HepG2 (cell line): ENCODE results near the gene CMTM2. TPM values are rescaled to one million over a fixed set of nuclear protein-coding genes. Genes with fewer than 3 reads are reported as not detected.

Source experiments
- DNMT1 ChIP-seq: sonication (generic); formaldehyde crosslinking; IDR thresholded peaks from 2 replicates; pipeline ENCODE4 v1.5.1; 2020; ENCODE audit warnings: mild to moderate bottlenecking, missing genetic modification reagents
- FOXJ3 ChIP-seq: sonication (generic); formaldehyde crosslinking; IDR thresholded peaks from 2 replicates; pipeline ENCODE4 v1.4.0; 2020; ENCODE audit warnings: missing genetic modification reagents, mild to moderate bottlenecking, borderline replicate concordance
- HMG20A ChIP-seq: IDR thresholded peaks from 2 replicates; pipeline ENCODE4 v1.6.1; 2016; ENCODE audit warnings: borderline replicate concordance
- JDP2 ChIP-seq: sonication (generic); formaldehyde crosslinking; IDR thresholded peaks from 2 replicates; pipeline ENCODE4 v1.8.1; 2022; ENCODE audit warnings: missing genetic modification reagents, borderline replicate concordance
- KDM5A ChIP-seq: fragments of 200-600 bp; sonication (generic); IDR thresholded peaks from 2 replicates; pipeline ENCODE4 v1.7.0; 2018; ENCODE audit warnings: antibody characterized with exemption, mild to moderate bottlenecking, low read length, borderline replicate concordance
- KLF16 ChIP-seq, 2 experiments: sonication (generic) in 1 of 2; formaldehyde crosslinking in 1 of 2; IDR thresholded peaks; 2 replicates each; pipeline versions ENCODE4 v1.6.1 to v1.8.0; 2016 to 2023; ENCODE audit warnings: missing genetic modification reagents in 2 of 2, missing compliant biosample characterization in 1 of 2
- NFE2 ChIP-seq: sonication (generic); formaldehyde crosslinking; IDR thresholded peaks from 2 replicates; pipeline ENCODE4 v1.4.0; 2020; ENCODE audit warnings: missing genetic modification reagents
- PRDM15 ChIP-seq: sonication (generic); formaldehyde crosslinking; IDR thresholded peaks from 2 replicates; pipeline ENCODE4 v1.4.0; 2020; ENCODE audit warnings: missing genetic modification reagents
- PTBP1 ChIP-seq: fragments of 200-400 bp; formaldehyde crosslinking; IDR thresholded peaks from 2 replicates; pipeline ENCODE4 v1.6.1; 2018; ENCODE audit warnings: low read length, low read depth; ENCODE audit not compliant: poor library complexity, severe bottlenecking
- SP4 ChIP-seq: sonication (generic); formaldehyde crosslinking; IDR thresholded peaks from 2 replicates; pipeline ENCODE4 v1.8.1; 2023; ENCODE audit warnings: mild to moderate bottlenecking, missing genetic modification reagents
- SRSF9 ChIP-seq: fragments of 200-400 bp; formaldehyde crosslinking; IDR thresholded peaks from 2 replicates; pipeline ENCODE4 v1.6.1; 2018; ENCODE audit warnings: borderline replicate concordance, mild to moderate bottlenecking, low read depth, low read length; ENCODE audit not compliant: insufficient read depth, poor library complexity, severe bottlenecking
- ZBTB2 ChIP-seq: sonication (generic); formaldehyde crosslinking; IDR thresholded peaks from 2 replicates; pipeline ENCODE4 v1.8.0; 2022; ENCODE audit warnings: low read depth, missing genetic modification reagents
- ZBTB4 ChIP-seq: sonication (generic); formaldehyde crosslinking; IDR thresholded peaks from 2 replicates; pipeline ENCODE4 v1.4.0; 2020; ENCODE audit warnings: missing genetic modification reagents, mild to moderate bottlenecking, borderline replicate concordance
- ZFY ChIP-seq: sonication (generic); formaldehyde crosslinking; IDR thresholded peaks from 2 replicates; pipeline ENCODE4 v1.4.0; 2020; ENCODE audit warnings: missing genetic modification reagents
- ZMYM3 ChIP-seq: sonication (generic); formaldehyde crosslinking; IDR thresholded peaks from 2 replicates; pipeline ENCODE4 v1.5.1; 2020; ENCODE audit warnings: mild to moderate bottlenecking, missing genetic modification reagents
- ZNF432 ChIP-seq: sonication (generic); formaldehyde crosslinking; IDR thresholded peaks from 2 replicates; pipeline ENCODE4 v1.5.0; 2020; ENCODE audit warnings: missing genetic modification reagents, mild to moderate bottlenecking, borderline replicate concordance
- ZNF552 ChIP-seq: sonication (generic); formaldehyde crosslinking; IDR thresholded peaks from 2 replicates; pipeline ENCODE4 v1.9.0; 2022; ENCODE audit warnings: missing genetic modification reagents, mild to moderate bottlenecking, borderline replicate concordance
- polyA plus RNA-seq, 8 experiments: library from polyadenylated mRNA; depleted of rRNA in 3 of 8; stranded (reverse) in 7 of 8; unstranded in 1 of 8; fragments of >200 nt; fragmentation: Illumina TruSeq in 4 of 8; extraction: Trizol in 4 of 8; gene quantifications; 2 replicates each; pipeline versions ENCODE4 v1.2.1 to v1.2.3, GENCODE V29; 2011 to 2016; ENCODE audit warnings: low read depth in 4 of 8, missing spikeins in 1 of 8, mixed read lengths in 1 of 8; ENCODE audit not compliant: insufficient read depth in 1 of 8
- total RNA-seq, 5 experiments: library from RNA; depleted of rRNA; stranded (reverse); fragments of >200 nt; fragmentation: Illumina TruSeq; extraction: Trizol; gene quantifications; 2 replicates each; pipeline ENCODE4 v1.2.3, GENCODE V29; 2016; ENCODE audit warnings: low read depth in 1 of 5
- TF ChIP-seq, protein P1 (sequence below): sonication (generic); formaldehyde crosslinking; IDR thresholded peaks from 2 replicates; pipeline ENCODE4 v1.5.1; 2020; ENCODE audit warnings: missing genetic modification reagents, mild to moderate bottlenecking, borderline replicate concordance

CMTM2 gene
- total and polyA plus RNA-seq, 2 of the 13 experiments (the other 11 are each of a cell fraction or from before 2014, with no cell fraction given), result not detected

- TF ChIP-seq ZFY (CRISPR knock-in tag) (no peak), FOXJ3 (no peak), PTBP1 (no peak), HMG20A (CRISPR knock-in tag) (no peak), NFE2 (no peak), ZNF432 (no peak), PRDM15 (CRISPR knock-in tag) (no peak), JDP2 (CRISPR knock-in tag) (no peak), DNMT1 (CRISPR knock-in tag) (peak; percentile 58; the same call in 1 of the 2 replicates), ZBTB4 (CRISPR knock-in tag) (peak; percentile 87; the same call in 1 of the 2 replicates), ZMYM3 (CRISPR knock-in tag) (peak; percentile 65; the same call in 1 of the 2 replicates), KDM5A (no peak), ZNF552 (CRISPR knock-in tag) (no peak), ZBTB2 (CRISPR knock-in tag) (no peak), SP4 (CRISPR knock-in tag) (no peak; the same call in 1 of the 2 replicates), SRSF9 (no peak), KLF16 (CRISPR knock-in tag; IDR thresholded peaks at IDR 0.05) (no peak)
- TF ChIP-seq, protein P1, sequence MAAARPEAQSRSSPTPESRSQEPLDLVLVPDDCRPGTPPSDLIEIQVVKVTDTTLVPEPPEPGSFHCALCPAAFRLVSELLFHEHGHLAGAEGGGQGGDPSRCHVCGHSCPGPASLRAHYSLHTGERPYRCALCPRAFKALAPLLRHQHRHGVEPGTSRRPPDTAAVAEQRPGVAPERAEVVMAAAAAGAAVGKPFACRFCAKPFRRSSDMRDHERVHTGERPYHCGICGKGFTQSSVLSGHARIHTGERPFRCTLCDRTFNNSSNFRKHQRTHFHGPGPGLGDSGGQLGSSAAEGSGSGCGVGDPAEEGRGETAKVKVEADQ (CRISPR knock-in tag), result peak; percentile 75; the same call in 1 of the 2 replicates
These were observed 24.5 kb downstream of the CMTM2 start (continued) for GRCh38 chr16:66603537-66604375.
